ENCODE measurements around the gene ZGRF1.

DNA sequence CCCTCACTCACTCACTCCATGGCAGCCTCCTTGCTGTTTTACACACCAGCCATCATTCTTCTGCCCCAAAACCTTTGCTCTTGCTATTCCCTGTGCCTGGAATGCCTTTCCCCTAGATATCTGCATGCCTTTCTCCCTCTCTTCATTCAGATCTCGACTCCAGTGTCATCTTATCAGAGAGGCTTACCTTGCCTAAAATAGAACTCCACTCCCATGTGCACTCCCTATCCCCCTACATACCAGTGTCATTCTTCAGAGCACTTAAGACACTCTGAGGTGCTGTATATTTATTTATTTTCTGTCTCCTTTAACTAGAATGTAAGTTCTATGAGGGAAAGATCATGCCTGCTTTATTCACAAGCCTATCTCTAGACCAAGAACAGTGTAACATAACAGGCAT lies 45.1 kb downstream of the ZGRF1 start:
- TF ChIP-seq, protein P1, sequence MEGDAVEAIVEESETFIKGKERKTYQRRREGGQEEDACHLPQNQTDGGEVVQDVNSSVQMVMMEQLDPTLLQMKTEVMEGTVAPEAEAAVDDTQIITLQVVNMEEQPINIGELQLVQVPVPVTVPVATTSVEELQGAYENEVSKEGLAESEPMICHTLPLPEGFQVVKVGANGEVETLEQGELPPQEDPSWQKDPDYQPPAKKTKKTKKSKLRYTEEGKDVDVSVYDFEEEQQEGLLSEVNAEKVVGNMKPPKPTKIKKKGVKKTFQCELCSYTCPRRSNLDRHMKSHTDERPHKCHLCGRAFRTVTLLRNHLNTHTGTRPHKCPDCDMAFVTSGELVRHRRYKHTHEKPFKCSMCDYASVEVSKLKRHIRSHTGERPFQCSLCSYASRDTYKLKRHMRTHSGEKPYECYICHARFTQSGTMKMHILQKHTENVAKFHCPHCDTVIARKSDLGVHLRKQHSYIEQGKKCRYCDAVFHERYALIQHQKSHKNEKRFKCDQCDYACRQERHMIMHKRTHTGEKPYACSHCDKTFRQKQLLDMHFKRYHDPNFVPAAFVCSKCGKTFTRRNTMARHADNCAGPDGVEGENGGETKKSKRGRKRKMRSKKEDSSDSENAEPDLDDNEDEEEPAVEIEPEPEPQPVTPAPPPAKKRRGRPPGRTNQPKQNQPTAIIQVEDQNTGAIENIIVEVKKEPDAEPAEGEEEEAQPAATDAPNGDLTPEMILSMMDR (IDR thresholded peaks at IDR 0.05), result no peak
- TF ChIP-seq POLR2A (IDR thresholded peaks at IDR 0.05) (no peak), POLR2AphosphoS5 (IDR thresholded peaks at IDR 0.05) (no peak)
